Trophoblast cell (in vitro differentiated cells and primary cell): ENCODE measurements around the gene MRPS10.

Experiments
- DNase-seq, 2 donors: peaks; one replicate each; pipeline ENCODE4 v3.0.0-alpha.2; 2016
- H2AFZ ChIP-seq: 2 replicates; pipeline ENCODE4 v1.6.1; 2013; ENCODE audit warnings: low read length, moderate library complexity, mild to moderate bottlenecking; ENCODE audit not compliant: insufficient read depth, poor library complexity
- H2AK5ac ChIP-seq: 2 replicates; pipeline ENCODE4 v1.6.1; 2013; ENCODE audit warnings: mild to moderate bottlenecking, low read length
- H2BK120ac ChIP-seq: 2 replicates; pipeline ENCODE4 v1.6.1; 2013; ENCODE audit warnings: low read length, mild to moderate bottlenecking, moderate library complexity; ENCODE audit not compliant: insufficient read depth, poor library complexity
- H2BK12ac ChIP-seq: 2 replicates; pipeline ENCODE4 v1.6.1; 2013; ENCODE audit warnings: mild to moderate bottlenecking, low read length, moderate library complexity
- H2BK5ac ChIP-seq: 2 replicates; pipeline ENCODE4 v1.6.1; 2013; ENCODE audit warnings: low read length, low read depth, moderate library complexity, mild to moderate bottlenecking; ENCODE audit not compliant: poor library complexity
- H3K14ac ChIP-seq: 2 replicates; pipeline ENCODE4 v1.6.1; 2013; ENCODE audit warnings: mild to moderate bottlenecking, low read length
- H3K18ac ChIP-seq: 2 replicates; pipeline ENCODE4 v1.6.1; 2013; ENCODE audit warnings: mild to moderate bottlenecking, low read length
- H3K23ac ChIP-seq: 2 replicates; pipeline ENCODE4 v1.6.1; 2013; ENCODE audit warnings: low read length
- H3K27ac ChIP-seq: 2 replicates; pipeline ENCODE4 v1.5.1; 2013; ENCODE audit warnings: low read depth, mild to moderate bottlenecking, inconsistent platforms, low read length, moderate library complexity
- H3K27me3 ChIP-seq: 2 replicates; pipeline ENCODE4 v1.6.1; 2013; ENCODE audit warnings: inconsistent platforms, mild to moderate bottlenecking, low read length, moderate library complexity; ENCODE audit not compliant: insufficient read depth
- H3K36me3 ChIP-seq, 2 experiments: 1 replicate in 1 of 2; 2 replicates in 1 of 2; pipeline ENCODE4 v1.6.1; 2013; ENCODE audit warnings: low read length in 2 of 2, mild to moderate bottlenecking in 2 of 2, moderate library complexity in 1 of 2; ENCODE audit not compliant: insufficient read depth in 2 of 2, control insufficient read depth in 1 of 2
- H3K4ac ChIP-seq: 2 replicates; pipeline ENCODE4 v1.6.1; 2013; ENCODE audit warnings: low read depth, mild to moderate bottlenecking, low read length, moderate library complexity
- H3K4me1 ChIP-seq, 2 experiments: 1 replicate in 1 of 2; 2 replicates in 1 of 2; pipeline ENCODE4 v1.6.1; 2013; ENCODE audit warnings: low read length in 2 of 2, mild to moderate bottlenecking in 2 of 2, moderate library complexity in 1 of 2; ENCODE audit not compliant: insufficient read depth in 2 of 2, control insufficient read depth in 1 of 2
- H3K4me2 ChIP-seq: 2 replicates; pipeline ENCODE4 v1.6.1; 2013; ENCODE audit warnings: inconsistent platforms, mild to moderate bottlenecking, low read length, moderate library complexity
- H3K4me3 ChIP-seq: 2 replicates; pipeline ENCODE4 v1.5.1; 2013; ENCODE audit warnings: mild to moderate bottlenecking, low read depth, low read length, inconsistent platforms
- H3K79me1 ChIP-seq: one replicate; pipeline ENCODE4 v1.6.1; 2013; ENCODE audit warnings: low read length
- H3K79me2 ChIP-seq: 2 replicates; pipeline ENCODE4 v1.6.1; 2013; ENCODE audit warnings: low read length, mild to moderate bottlenecking; ENCODE audit not compliant: control insufficient read depth, insufficient read depth, poor library complexity
- H3K9ac ChIP-seq: 2 replicates; pipeline ENCODE4 v1.6.1; 2013; ENCODE audit warnings: mild to moderate bottlenecking, low read length
- H3K9me3 ChIP-seq: 2 replicates; pipeline ENCODE4 v1.6.1; 2013; ENCODE audit warnings: low read depth, mild to moderate bottlenecking, control low read depth, inconsistent platforms, low read length; ENCODE audit not compliant: insufficient read depth
- H4K12ac ChIP-seq: 2 replicates; pipeline ENCODE4 v1.6.1; 2013; ENCODE audit warnings: low read depth, mild to moderate bottlenecking, low read length, moderate library complexity
- H4K8ac ChIP-seq: 2 replicates; pipeline ENCODE4 v1.6.1; 2013; ENCODE audit warnings: low read depth, mild to moderate bottlenecking, low read length, moderate library complexity
- H4K91ac ChIP-seq: one replicate; pipeline ENCODE4 v1.6.1; 2013; ENCODE audit warnings: low read depth, mild to moderate bottlenecking, low read length, moderate library complexity
- WGBS: extraction: QIAGEN DNeasy Blood & Tissue Kit; methylation state at CpG from one replicate; pipeline ENCODE4 v1.1.7; 2013; ENCODE audit warnings: missing lambda C conversion rate; ENCODE audit not compliant: insufficient read length, insufficient coverage; ENCODE audit errors: extremely low coverage; 5-methylcytosine and 5-hydroxymethylcytosine counted together

MRPS10 gene

GRCh38 chr6:42232035-42232434, 14.4 kb upstream of the MRPS10 start:
- Histone ChIP-seq H2BK5ac (no peak overlapping the region), H3K9ac (no peak overlapping the region), H3K9me3 (no peaks in the 10 kb centered on the region), H3K79me2 (no peaks in the 10 kb centered on the region), H3K36me3 (peaks cover 0 to 2% of the 10 kb centered on the region in 2 experiments), H3K79me1 (no peaks in the 10 kb centered on the region), H3K27ac (no peak overlapping the region), H4K91ac (no peak overlapping the region), H3K27me3 (no peaks in the 10 kb centered on the region), H2BK12ac (no peak overlapping the region), H4K12ac (no peak overlapping the region), H3K23ac (no peak overlapping the region), H4K8ac (no peak overlapping the region), H3K4me2 (no peak overlapping the region), H2AFZ (no peak overlapping the region), H2BK120ac (no peak overlapping the region), H3K4me3 (no peak overlapping the region), H3K18ac (no peak overlapping the region), H3K4ac (no peak overlapping the region), H3K14ac (no peak overlapping the region), H2AK5ac (no peak overlapping the region), H3K4me1 (peaks cover 8 to 9% of the 10 kb centered on the region in 2 experiments)
- no peak for DNase-seq
- WGBS: no CpG with 5 or more reads among the region's 3 CpGs

- no peak overlapping the region for H3K4ac ChIP-seq
- H2AK5ac ChIP-seq: no peak overlapping the region
- H3K9me3 ChIP-seq: no peaks in the 10 kb centered on the region
- H4K12ac ChIP-seq: no peak overlapping the region
- no peak overlapping the region for H3K9ac ChIP-seq
- H3K27ac ChIP-seq: no peak overlapping the region
- no peaks in the 10 kb centered on the region for H3K79me2 ChIP-seq
- WGBS: no CpG with 5 or more reads among the region's 8 CpGs
- H3K23ac ChIP-seq: no peak overlapping the region
- H3K27me3 ChIP-seq: no peaks in the 10 kb centered on the region
- no peak overlapping the region for H2BK12ac ChIP-seq
- peaks cover 2% of the 10 kb centered on the region for H3K79me1 ChIP-seq
- no peak overlapping the region for H3K18ac ChIP-seq
- no peaks in the 10 kb centered on the region for H3K36me3 ChIP-seq
- no peak overlapping the region for H3K4me3 ChIP-seq
- no peak overlapping the region for H2BK5ac ChIP-seq
- no peak overlapping the region for H2BK120ac ChIP-seq
- DNase-seq: peak in 1 of 2 donors; percentile 34
- no peak overlapping the region for H3K4me2 ChIP-seq
- H2AFZ ChIP-seq: no peak overlapping the region
- H4K8ac ChIP-seq: no peak overlapping the region
- no peak overlapping the region for H4K91ac ChIP-seq
- peaks cover 11 to 13% of the 10 kb centered on the region in 2 experiments for H3K4me1 ChIP-seq
- no peak overlapping the region for H3K14ac ChIP-seq
Observed at GRCh38 chr6:42230345-42231321, 13.0 kb upstream of the MRPS10 start.

- WGBS: no CpG with 5 or more reads among the region's 6 CpGs
- peaks cover 2% of the 10 kb centered on the region for H3K79me1 ChIP-seq
- H2BK5ac ChIP-seq: no peak overlapping the region
- H2BK12ac ChIP-seq: no peak overlapping the region
- no peak overlapping the region for H3K9ac ChIP-seq
- H4K12ac ChIP-seq: no peak overlapping the region
- H3K4me3 ChIP-seq: no peak overlapping the region
- H4K8ac ChIP-seq: no peak overlapping the region
- no peak overlapping the region for H2AFZ ChIP-seq
- DNase-seq: no peak
- H3K27ac ChIP-seq: no peak overlapping the region
- H3K4me1 ChIP-seq: peaks cover 11 to 13% of the 10 kb centered on the region in 2 experiments
- no peak overlapping the region for H3K4me2 ChIP-seq
- H4K91ac ChIP-seq: no peak overlapping the region
- no peak overlapping the region for H2AK5ac ChIP-seq
- no peaks in the 10 kb centered on the region for H3K79me2 ChIP-seq
- no peak overlapping the region for H3K14ac ChIP-seq
- H2BK120ac ChIP-seq: no peak overlapping the region
- H3K9me3 ChIP-seq: no peaks in the 10 kb centered on the region
- no peaks in the 10 kb centered on the region for H3K36me3 ChIP-seq
- no peak overlapping the region for H3K23ac ChIP-seq
- no peaks in the 10 kb centered on the region for H3K27me3 ChIP-seq
- no peak overlapping the region for H3K18ac ChIP-seq
- H3K4ac ChIP-seq: no peak overlapping the region
Observed at GRCh38 chr6:42229506-42230119, 12.0 kb upstream of the MRPS10 start.

- Histone ChIP-seq H3K79me2 (no peaks in the 10 kb centered on the region), H3K4me1 (peaks cover 11 to 13% of the 10 kb centered on the region in 2 experiments), H3K27ac (no peak overlapping the region), H2AK5ac (peak overlapping the region; percentile 44), H2AFZ (no peak overlapping the region), H4K8ac (no peak overlapping the region), H3K27me3 (no peaks in the 10 kb centered on the region), H3K4ac (no peak overlapping the region), H3K79me1 (peaks cover 2% of the 10 kb centered on the region), H3K36me3 (no peaks in the 10 kb centered on the region), H3K4me3 (no peak overlapping the region), H2BK120ac (no peak overlapping the region), H3K9ac (no peak overlapping the region), H2BK12ac (no peak overlapping the region), H4K91ac (no peak overlapping the region), H3K18ac (no peak overlapping the region), H3K9me3 (no peaks in the 10 kb centered on the region), H3K23ac (no peak overlapping the region), H2BK5ac (no peak overlapping the region), H3K14ac (no peak overlapping the region), H4K12ac (no peak overlapping the region), H3K4me2 (no peak overlapping the region)
- no peak for DNase-seq
- WGBS: no CpG with 5 or more reads among the region's 15 CpGs
Observed at GRCh38 chr6:42228305-42228704, 10.6 kb upstream of the MRPS10 start.
